Neural progenitor cell (in vitro differentiated cells): Measurements from ENCODE around the gene ZNF653.

Source experiments
- EZH2 ChIP-seq: fragments of 200-600 bp; sonication (generic); IDR thresholded peaks from 2 replicates; pipeline ENCODE4 v1.6.1; 2017; ENCODE audit warnings: antibody characterized with exemption, mild to moderate bottlenecking, moderate library complexity
- EZH2phosphoT487 ChIP-seq: fragments of 200-600 bp; sonication (generic); IDR thresholded peaks from 2 replicates; pipeline ENCODE4 v1.6.1; 2017; ENCODE audit warnings: antibody characterized with exemption
- TF ChIP-seq, protein P1 (sequence below): fragments of 200-600 bp; sonication (generic); IDR thresholded peaks from 2 replicates; pipeline ENCODE4 v1.5.1; 2017; ENCODE audit warnings: antibody characterized with exemption, mild to moderate bottlenecking

DNA sequence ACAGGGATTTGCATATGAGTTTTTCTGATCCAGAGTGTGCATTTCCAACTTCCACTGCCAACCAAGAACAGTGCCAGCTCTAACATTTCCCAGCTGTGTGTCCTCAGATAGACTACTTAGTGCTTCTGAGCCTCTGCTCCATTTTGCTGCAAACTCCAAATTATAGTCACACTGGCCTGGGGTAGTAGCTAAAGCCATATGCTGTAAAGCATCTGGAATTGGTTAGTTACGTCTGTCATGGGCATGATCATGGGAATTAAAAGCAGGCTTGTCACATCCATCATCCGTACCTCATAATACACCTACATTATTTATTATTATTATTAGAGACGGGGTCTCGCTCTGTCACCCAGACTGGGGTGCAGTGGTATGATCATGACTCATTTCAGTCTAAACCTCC lies 31.9 kb downstream of the ZNF653 start:
- TF ChIP-seq, protein P1, sequence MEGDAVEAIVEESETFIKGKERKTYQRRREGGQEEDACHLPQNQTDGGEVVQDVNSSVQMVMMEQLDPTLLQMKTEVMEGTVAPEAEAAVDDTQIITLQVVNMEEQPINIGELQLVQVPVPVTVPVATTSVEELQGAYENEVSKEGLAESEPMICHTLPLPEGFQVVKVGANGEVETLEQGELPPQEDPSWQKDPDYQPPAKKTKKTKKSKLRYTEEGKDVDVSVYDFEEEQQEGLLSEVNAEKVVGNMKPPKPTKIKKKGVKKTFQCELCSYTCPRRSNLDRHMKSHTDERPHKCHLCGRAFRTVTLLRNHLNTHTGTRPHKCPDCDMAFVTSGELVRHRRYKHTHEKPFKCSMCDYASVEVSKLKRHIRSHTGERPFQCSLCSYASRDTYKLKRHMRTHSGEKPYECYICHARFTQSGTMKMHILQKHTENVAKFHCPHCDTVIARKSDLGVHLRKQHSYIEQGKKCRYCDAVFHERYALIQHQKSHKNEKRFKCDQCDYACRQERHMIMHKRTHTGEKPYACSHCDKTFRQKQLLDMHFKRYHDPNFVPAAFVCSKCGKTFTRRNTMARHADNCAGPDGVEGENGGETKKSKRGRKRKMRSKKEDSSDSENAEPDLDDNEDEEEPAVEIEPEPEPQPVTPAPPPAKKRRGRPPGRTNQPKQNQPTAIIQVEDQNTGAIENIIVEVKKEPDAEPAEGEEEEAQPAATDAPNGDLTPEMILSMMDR, result no peak
- TF ChIP-seq EZH2 (no peak), EZH2phosphoT487 (no peak)
